HG02642 (cell line): Measurements from ENCODE around the gene ANO6.

Experiments
- ATAC-seq: cut with Tn5 transposase; IDR thresholded peaks from one replicate; pipeline ENCODE4 v1.9.1; 2021; ENCODE audit warnings: mild to moderate bottlenecking; ENCODE audit not compliant: unreplicated experiment, poor library complexity

The ANO6 gene

GRCh38 chr12:45337835-45338234, 121.9 kb downstream of the ANO6 start:
- ATAC-seq = no peak

GRCh38 chr12:45338272-45338671, 122.4 kb downstream of the ANO6 start:
- ATAC-seq = no peak

GRCh38 chr12:45339035-45339434, 123.1 kb downstream of the ANO6 start:
- no peak for ATAC-seq

GRCh38 chr12:45342171-45342570, 126.3 kb downstream of the ANO6 start:
- ATAC-seq = no peak

DNA sequence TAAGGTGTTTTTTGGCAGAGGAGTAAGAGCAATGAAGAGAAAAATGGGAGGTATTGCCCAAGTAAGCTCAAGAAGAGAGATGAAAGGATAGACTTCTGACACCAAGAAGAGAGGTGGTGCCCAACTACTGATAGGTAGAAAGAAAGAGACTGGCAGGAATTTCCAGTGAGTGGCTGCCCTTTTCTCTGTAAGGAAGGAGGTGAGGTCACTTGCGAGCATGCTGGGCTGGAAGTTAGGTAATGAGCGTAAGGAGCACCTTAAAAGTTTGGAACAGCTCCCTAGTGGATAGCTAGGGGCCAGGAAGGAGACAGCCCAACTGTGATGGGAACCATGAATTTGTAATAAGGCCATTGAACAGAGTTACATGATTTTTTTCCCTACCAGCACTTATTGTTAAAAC, 127.0 kb downstream of the ANO6 start:
- ATAC-seq = no peak

DNA sequence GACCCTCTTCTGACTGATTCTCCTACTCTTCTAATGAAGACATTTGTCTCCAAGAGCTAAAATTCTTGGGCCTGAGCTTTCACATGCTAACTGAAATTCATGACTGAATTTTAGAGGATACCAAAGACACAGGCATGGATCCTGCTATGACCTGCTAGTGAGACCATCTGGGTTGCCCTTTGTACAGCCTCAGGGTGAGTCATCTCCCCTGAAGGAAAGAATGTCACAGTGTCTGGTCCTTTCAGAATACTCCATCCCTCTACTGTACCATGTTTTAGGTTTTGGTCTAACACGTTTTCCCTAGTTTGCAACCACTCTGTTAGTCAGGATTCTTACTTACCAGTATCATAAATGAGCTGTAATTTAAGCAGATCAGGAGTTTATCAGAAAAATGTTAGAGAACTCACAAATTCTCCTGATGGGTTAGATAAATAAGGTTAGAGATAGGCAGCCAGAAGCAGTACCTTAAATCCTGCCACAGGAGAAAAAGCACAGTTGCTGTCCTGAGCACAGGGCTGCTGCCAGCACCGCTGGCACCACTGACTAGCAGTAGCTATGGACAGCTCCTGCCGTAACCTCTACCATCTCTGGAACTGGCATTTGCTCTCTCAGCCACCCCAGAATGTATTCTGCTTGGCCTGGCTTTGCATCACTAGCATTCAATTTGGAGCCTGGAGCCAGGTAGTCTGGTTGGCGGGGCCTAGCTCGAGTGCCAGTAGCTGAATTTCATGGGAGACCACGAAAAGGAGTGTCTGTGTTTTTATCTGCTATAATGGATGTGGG, 127.6 kb downstream of the ANO6 start:
- ATAC-seq = no peak

GRCh38 chr12:45348311-45348710, 132.4 kb downstream of the ANO6 start:
- ATAC-seq = no peak

- ATAC-seq = no peak
Measured at GRCh38 chr12:45348986-45349385, 133.1 kb downstream of the ANO6 start.

- ATAC-seq = no peak
Measured at GRCh38 chr12:45349916-45350315, 134.0 kb downstream of the ANO6 start.

- ATAC-seq = no peak
Measured at GRCh38 chr12:45350861-45351260, 135.0 kb downstream of the ANO6 start.

- ATAC-seq = no peak
Measured at GRCh38 chr12:45351921-45352670, 136.2 kb downstream of the ANO6 start.

DNA sequence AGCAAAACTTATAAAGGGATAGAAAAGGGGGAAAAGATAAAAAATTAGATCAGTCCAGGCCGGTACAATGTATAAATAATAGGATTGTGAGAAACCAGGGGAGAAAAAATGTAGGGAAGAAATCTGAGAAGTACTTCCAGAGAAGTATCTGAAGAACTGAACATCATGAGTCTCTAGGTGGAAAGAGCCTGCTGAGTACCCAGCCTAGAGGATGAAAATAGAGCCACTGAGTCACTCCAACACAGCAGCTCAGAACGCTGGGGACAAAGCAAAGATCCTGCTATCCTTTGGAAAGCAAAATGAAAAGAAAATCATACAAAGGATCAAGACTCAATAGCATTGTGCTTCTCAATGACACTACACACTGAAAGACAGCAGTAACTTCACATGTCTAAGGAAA, 138.0 kb downstream of the ANO6 start:
- ATAC-seq = no peak

DNA sequence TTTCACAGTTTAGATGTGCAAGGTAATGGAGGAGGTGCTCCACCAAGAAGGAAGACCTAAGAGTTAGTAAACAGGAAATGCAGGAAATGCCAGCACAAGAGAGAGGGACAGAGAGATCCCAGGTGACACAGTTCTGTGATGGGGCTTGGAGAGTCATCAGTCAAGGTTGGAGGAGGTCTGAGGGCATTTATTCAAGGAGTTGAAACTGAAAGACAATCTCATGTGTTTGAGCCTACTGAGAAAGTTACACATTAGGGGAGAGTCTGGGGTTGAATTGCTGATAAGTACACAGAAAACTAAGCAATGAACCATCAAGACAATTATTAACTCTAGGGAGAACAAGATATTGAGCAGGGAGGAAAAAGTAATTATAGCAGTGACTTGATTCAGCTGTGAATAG, 138.5 kb downstream of the ANO6 start:
- ATAC-seq = peak; percentile 94

- no peak for ATAC-seq
Measured at GRCh38 chr12:45355730-45356129, 139.8 kb downstream of the ANO6 start.

DNA sequence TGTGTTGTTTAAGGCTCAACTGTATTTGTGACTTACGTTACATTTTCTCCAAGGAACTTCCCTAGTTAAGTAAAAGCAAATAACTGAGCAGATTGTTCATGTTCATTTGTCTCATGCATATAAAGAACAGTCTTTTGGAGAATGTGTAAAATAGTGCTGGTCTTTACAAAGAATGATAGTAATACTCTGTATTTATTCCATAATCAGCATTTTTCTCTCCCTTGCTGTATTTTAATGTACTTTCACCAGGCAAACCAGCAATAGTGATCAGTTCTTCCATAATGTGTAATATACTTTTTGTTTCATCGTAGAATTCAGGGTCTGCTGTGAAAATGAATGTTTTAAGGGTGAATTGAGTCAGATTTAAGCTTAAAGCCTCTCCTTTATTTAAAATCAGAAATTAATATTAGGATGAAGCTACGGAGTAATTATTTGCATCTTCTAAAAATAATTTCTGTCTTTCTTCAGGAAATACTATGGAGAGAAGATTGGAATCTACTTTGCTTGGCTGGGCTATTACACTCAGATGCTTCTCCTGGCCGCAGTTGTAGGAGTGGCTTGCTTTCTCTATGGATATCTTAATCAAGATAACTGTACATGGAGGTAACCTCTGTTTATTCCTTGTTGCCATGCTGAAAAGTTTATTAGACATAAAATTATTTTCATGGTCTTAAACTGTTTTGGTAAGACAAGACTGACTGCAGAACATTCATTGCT, 141.1 kb downstream of the ANO6 start:
- ATAC-seq = no peak

DNA sequence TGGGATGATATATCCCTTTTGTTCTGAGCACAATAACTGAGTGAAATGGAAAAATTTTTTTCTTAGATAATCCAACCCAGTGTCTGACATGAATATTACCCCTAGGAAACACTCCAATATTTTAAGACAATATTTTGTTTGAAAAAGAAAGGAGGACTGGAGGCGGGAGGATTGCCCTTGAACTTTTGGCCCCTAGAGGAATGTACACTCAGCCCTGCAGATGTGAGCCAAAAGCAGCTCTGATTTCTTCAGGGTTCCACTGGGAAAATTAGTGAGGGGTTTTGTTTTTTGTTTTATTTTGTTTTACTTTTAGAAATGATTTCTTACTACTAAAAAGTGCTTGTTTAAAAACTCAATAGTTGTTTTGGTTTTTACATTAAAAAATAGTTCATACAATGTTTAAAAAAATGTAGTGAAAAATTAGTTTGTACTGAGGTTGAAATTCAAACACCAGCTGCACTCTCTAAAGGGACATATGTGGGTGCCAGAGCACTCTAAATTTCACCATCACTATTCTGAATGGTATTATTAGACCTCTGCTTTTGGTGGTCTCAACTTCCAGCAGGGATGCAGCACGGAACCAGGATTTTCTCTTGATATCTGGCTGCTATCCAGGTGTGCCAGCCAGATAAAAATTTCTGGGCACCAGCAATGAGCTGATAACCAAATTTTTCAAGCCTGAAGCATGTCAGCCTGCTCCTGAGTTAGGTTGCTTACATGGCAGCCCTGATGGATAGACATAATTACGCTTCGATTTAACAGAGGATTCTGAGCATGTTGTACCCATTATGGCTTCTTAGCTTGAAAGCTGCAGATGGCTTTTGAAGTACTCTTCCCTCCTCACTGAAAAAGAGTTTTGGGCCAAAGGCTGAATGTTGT, 141.9 kb downstream of the ANO6 start:
- no peak for ATAC-seq

DNA sequence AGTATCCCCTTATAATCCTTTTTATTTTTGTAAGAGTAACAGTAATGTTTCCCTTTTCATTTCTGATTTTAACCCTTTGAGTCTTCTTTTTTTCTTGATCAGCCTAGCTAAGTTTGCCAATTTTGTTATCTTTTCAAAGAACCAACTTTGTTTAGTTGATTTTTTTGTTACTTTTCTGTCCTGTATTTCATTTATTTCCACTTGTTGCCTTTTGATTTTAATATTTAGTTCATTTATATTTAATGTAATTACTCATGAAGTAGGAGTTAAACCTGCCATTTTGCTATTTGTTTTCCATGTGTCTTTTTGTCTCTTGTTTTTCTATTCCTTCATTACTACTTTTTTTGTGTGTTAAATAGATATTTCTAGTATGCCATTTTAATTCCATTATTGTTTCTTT, 146.4 kb downstream of the ANO6 start:
- no peak for ATAC-seq

DNA sequence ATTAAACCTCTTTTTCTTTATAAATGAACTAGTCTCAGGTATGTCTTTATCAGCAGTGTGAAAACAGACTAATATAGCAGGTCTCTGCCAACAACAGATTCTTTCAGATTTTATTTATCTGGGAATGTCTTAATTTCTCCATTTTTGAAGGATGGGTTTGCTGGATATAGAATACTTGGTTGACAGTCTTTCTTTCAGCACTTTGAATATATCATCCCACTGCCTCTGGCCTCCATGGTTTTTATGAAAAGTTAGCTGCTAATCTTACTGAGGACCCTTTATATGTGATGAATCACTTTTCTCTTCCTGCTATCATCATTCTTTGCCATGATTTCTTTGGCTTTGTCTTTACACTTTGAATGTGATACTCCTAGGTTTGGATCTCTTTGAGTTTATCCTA, 148.0 kb downstream of the ANO6 start:
- no peak for ATAC-seq

DNA sequence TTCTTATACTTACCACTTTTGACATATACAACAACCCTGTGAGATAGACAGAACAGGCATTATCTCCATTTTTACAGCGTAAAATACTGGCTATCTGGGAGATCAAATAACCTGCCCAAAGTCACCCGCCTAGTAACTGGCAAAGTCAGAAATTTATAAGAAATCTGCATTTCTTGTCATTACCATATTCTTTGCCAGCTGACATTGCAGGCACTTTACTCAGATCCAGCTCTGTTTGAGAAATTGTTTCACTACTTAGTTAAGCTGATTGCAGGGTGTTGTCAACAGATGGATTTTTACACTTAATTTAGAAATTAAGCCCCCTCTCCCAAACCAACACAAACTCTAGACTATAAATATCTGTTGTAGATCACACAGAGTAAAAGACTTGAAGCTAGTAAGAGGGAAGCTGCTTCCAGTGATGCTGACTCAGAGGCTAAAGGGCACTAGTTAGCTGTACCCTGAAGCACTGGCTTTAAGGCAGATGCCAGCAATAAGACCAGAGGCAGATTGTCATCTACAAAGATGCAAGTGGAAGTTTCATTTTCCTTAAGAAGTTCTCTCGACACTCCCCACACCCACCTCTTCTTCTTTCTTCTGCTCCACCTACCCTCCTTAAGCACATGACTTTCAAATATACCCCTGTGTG, 153.1 kb downstream of the ANO6 start:
- no peak for ATAC-seq

- no peak for ATAC-seq
Measured at GRCh38 chr12:45377815-45378214, 161.9 kb downstream of the ANO6 start.
